Activated T-cell treated with anti-CD3 and anti-CD28 coated beads, Interleukin-2, amount 50 U/mL, for 24 hours (primary cell): ENCODE measurements around the gene ATP6AP2.

ENCODE experiments used
- DNase-seq: peaks from one replicate; pipeline ENCODE4 v3.0.0-alpha.2; 2020
- H3K27ac Mint-ChIP-seq: 2 replicates; pipeline ENCODE4 v1.8.0; 2020; ENCODE audit warnings: mild to moderate bottlenecking, mixed read lengths
- H3K27me3 Mint-ChIP-seq: 2 replicates; pipeline ENCODE4 v1.8.0; 2020; ENCODE audit warnings: mixed read lengths
- H3K36me3 Mint-ChIP-seq: 2 replicates; pipeline ENCODE4 v1.8.0; 2020; ENCODE audit warnings: low read depth, mixed read lengths
- H3K4me1 Mint-ChIP-seq: 2 replicates; pipeline ENCODE4 v1.8.0; 2020; ENCODE audit warnings: low read depth, mixed read lengths
- H3K4me3 Mint-ChIP-seq: 2 replicates; pipeline ENCODE4 v1.8.0; 2020; ENCODE audit warnings: mild to moderate bottlenecking, moderate library complexity, mixed read lengths
- H3K9me3 Mint-ChIP-seq: 2 replicates; pipeline ENCODE4 v1.8.0; 2020; ENCODE audit warnings: mixed read lengths

ATP6AP2 gene

GRCh38 chrX:40580537-40581335 lies at the start of gene ATP6AP2:
Gene ATP6AP2 (plus strand): TSS chrX:40580970. CDS start chrX:40581066, 96 bp downstream.
- Mint-ChIP-seq H3K36me3 (peaks cover 3% of the 10 kb centered on the region), H3K4me1 (peaks cover 30% of the 10 kb centered on the region), H3K27me3 (peaks cover 66% of the 10 kb centered on the region), H3K9me3 (no peaks in the 10 kb centered on the region), H3K27ac (peak within 1 kb of the TSS; percentile 94), H3K4me3 (peak within 1 kb of the TSS; percentile 86)
- DNase-seq = peak; percentile 87

- Mint-ChIP-seq H3K9me3 (no peaks in the 10 kb centered on the region), H3K27me3 (peaks cover 62% of the 10 kb centered on the region), H3K4me3 (no peak overlapping the region), H3K4me1 (no peaks in the 10 kb centered on the region), H3K27ac (no peak overlapping the region), H3K36me3 (no peaks in the 10 kb centered on the region)
- no peak for DNase-seq
Measured at GRCh38 chrX:40531056-40531826, 49.5 kb upstream of the ATP6AP2 start.

DNA sequence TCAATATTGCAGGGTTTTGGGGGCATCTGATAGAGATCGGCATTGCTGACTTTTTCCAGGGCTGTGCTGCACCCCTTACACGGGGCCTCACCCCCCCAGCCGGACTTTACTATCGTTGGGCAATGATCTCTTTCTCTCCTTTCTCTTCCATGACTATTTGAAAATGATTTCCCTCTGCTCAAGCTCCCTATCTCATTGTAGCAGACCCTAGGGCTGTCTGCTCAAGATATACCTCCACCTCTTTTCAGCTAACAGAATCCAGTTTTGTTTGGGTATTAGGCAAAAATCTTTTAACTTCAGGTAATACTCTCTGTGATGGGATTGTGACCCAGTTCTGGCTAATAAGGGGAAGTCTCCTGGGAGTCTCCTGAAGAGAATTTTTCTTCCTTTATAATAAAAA lies 43.5 kb upstream of the ATP6AP2 start:
- no peak overlapping the region for H3K27ac Mint-ChIP-seq
- peaks cover 18% of the 10 kb centered on the region for H3K4me1 Mint-ChIP-seq
- H3K36me3 Mint-ChIP-seq = no peaks in the 10 kb centered on the region
- H3K4me3 Mint-ChIP-seq = no peak overlapping the region
- no peaks in the 10 kb centered on the region for H3K9me3 Mint-ChIP-seq
- H3K27me3 Mint-ChIP-seq = peaks cover 62% of the 10 kb centered on the region
- DNase-seq = no peak

DNA sequence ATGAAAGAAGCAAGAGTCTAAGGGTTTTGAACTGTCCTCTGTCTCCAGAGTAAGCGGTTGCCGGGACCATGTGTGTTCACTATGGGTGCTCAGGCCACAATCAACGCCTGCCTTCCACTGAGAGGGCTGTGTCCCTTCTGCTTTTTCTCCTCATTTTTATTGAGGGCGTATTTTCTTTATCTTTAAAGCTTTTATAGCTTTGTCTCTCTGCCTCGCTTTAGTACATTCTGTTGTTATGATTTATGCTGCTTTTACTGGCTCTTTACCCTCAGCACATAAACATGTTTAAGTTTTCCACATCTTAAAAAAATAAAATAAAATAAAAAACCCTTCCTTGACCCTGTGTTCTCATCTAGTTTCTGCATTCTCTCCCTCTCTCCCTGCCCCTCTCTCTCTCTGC lies 42.4 kb upstream of the ATP6AP2 start:
- Mint-ChIP-seq H3K4me3 (no peak overlapping the region), H3K27ac (no peak overlapping the region)

GRCh38 chrX:40539214-40540142 lies 41.3 kb upstream of the ATP6AP2 start:
- Mint-ChIP-seq H3K36me3 (no peaks in the 10 kb centered on the region), H3K4me1 (peaks cover 24% of the 10 kb centered on the region), H3K4me3 (peak overlapping the region; percentile 4), H3K27me3 (peaks cover 58% of the 10 kb centered on the region), H3K9me3 (no peaks in the 10 kb centered on the region), H3K27ac (peak overlapping the region; percentile 73)
- peak; percentile 68 for DNase-seq

More for the DNA sequence above, 42.4 kb upstream of the ATP6AP2 start:
- Mint-ChIP-seq H3K4me1 (peaks cover 18% of the 10 kb centered on the region), H3K9me3 (no peaks in the 10 kb centered on the region), H3K27me3 (peaks cover 61% of the 10 kb centered on the region), H3K36me3 (no peaks in the 10 kb centered on the region)
- DNase-seq = no peak

- peaks cover 60% of the 10 kb centered on the region for H3K27me3 Mint-ChIP-seq
- H3K36me3 Mint-ChIP-seq = no peaks in the 10 kb centered on the region
- H3K27ac Mint-ChIP-seq = no peak overlapping the region
- H3K9me3 Mint-ChIP-seq = no peaks in the 10 kb centered on the region
- H3K4me3 Mint-ChIP-seq = no peak overlapping the region
- no peak for DNase-seq
- peaks cover 24% of the 10 kb centered on the region for H3K4me1 Mint-ChIP-seq
Measured at GRCh38 chrX:40542208-40542607, 38.6 kb upstream of the ATP6AP2 start.

DNA sequence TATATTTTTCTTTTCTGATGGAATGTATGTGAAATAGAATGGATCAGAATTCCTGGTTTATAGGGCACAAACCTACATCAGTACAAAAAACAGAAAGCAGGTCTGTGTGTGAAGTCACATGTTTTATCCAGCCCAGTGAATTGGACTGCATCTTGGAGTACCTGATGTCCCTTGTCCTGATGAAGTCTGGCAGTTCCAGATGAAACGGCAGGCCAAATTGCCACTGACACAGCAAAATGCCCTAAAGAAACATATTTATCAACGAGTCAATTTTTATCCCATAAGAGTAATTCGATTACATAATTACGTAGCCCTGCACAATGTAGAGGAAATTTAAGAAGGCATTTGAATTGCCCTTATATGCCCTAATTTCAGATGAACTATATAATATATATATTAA lies 37.8 kb upstream of the ATP6AP2 start:
- peaks cover 24% of the 10 kb centered on the region for H3K4me1 Mint-ChIP-seq
- no peak overlapping the region for H3K27ac Mint-ChIP-seq
- H3K27me3 Mint-ChIP-seq = peaks cover 57% of the 10 kb centered on the region
- H3K36me3 Mint-ChIP-seq = no peaks in the 10 kb centered on the region
- H3K4me3 Mint-ChIP-seq = no peak overlapping the region
- no peaks in the 10 kb centered on the region for H3K9me3 Mint-ChIP-seq
- DNase-seq = no peak

- peak; percentile 33 for DNase-seq
- peaks cover 51% of the 10 kb centered on the region for H3K27me3 Mint-ChIP-seq
- no peaks in the 10 kb centered on the region for H3K9me3 Mint-ChIP-seq
- no peaks in the 10 kb centered on the region for H3K36me3 Mint-ChIP-seq
- H3K27ac Mint-ChIP-seq = no peak overlapping the region
- H3K4me3 Mint-ChIP-seq = no peak overlapping the region
- H3K4me1 Mint-ChIP-seq = peaks cover 21% of the 10 kb centered on the region
Measured at GRCh38 chrX:40543661-40544328, 37.0 kb upstream of the ATP6AP2 start.

- Mint-ChIP-seq H3K4me3 (no peak overlapping the region), H3K27me3 (peaks cover 43% of the 10 kb centered on the region), H3K9me3 (no peaks in the 10 kb centered on the region), H3K4me1 (peaks cover 13% of the 10 kb centered on the region), H3K27ac (no peak overlapping the region), H3K36me3 (no peaks in the 10 kb centered on the region)
- DNase-seq = no peak
Measured at GRCh38 chrX:40544343-40545266, 36.2 kb upstream of the ATP6AP2 start.

GRCh38 chrX:40546870-40547269 lies 33.9 kb upstream of the ATP6AP2 start:
- no peak overlapping the region for H3K27ac Mint-ChIP-seq
- H3K27me3 Mint-ChIP-seq = peaks cover 40% of the 10 kb centered on the region
- peaks cover 6% of the 10 kb centered on the region for H3K4me1 Mint-ChIP-seq
- no peaks in the 10 kb centered on the region for H3K9me3 Mint-ChIP-seq
- no peak for DNase-seq
- H3K4me3 Mint-ChIP-seq = no peak overlapping the region
- H3K36me3 Mint-ChIP-seq = no peaks in the 10 kb centered on the region

DNA sequence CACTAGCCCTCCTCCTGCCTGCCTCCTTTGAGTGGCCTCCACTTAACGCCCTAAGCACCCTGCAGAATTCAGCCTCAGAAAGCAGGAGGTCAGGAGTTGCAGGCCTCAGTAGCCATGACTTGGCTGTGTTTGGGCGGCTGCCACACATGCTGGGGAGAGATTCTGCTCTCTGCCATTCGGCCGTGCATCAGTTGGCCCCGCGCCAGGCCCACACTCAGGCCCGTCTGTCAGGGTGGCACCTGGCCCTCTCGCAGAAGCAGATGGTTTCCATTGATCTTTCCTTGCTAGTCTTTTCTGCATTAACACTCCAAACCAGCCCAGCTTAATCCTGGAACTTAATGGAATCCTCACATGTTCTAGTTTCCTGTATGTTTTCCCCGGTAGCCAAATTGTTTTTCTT lies 30.7 kb upstream of the ATP6AP2 start:
- H3K27me3 Mint-ChIP-seq = peaks cover 41% of the 10 kb centered on the region
- DNase-seq = no peak
- H3K9me3 Mint-ChIP-seq = no peaks in the 10 kb centered on the region
- no peak overlapping the region for H3K27ac Mint-ChIP-seq
- no peaks in the 10 kb centered on the region for H3K4me1 Mint-ChIP-seq
- no peaks in the 10 kb centered on the region for H3K36me3 Mint-ChIP-seq
- no peak overlapping the region for H3K4me3 Mint-ChIP-seq

DNA sequence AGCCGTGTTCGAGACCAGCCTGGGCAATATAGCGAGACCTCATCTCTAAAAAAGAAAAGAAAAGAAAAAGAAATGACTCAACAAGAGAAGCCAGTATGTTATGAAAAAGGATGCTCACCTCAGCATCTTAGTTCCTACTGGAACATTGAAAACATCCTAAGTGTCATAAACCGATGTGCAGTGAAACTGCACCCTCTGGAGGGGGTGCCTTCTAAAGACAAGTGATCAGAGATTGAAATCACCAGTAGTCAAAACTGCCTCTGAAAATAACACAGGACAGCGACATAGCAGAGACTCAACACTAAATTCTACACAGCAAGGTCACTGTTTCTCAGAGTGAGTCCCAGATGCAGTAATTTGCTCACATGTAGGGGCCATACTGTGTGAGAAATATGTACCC lies 28.0 kb upstream of the ATP6AP2 start:
- Mint-ChIP-seq H3K27me3 (peaks cover 42% of the 10 kb centered on the region), H3K36me3 (no peaks in the 10 kb centered on the region), H3K9me3 (no peaks in the 10 kb centered on the region), H3K27ac (no peak overlapping the region), H3K4me3 (no peak overlapping the region), H3K4me1 (no peaks in the 10 kb centered on the region)
- no peak for DNase-seq

DNA sequence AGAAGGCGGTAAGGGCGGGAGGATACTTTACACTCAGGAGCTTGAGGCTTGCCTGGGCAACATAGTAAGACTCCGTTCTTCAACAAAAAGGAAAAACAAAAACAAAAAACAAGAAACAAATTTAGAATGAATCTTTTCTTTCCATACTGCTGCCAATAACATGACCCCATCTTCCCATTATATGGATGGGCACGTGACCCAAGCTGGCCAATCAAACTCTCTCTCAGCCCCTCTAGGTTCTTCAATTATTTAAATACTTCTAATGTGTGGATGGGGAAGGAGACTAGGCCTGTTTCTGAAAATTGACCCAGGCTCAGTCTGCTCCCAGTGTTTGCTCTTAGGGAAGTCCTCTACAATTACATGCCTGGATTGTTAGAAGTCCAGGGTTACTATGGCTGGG lies 22.2 kb upstream of the ATP6AP2 start:
- no peaks in the 10 kb centered on the region for H3K36me3 Mint-ChIP-seq
- H3K4me1 Mint-ChIP-seq = no peaks in the 10 kb centered on the region
- H3K9me3 Mint-ChIP-seq = no peaks in the 10 kb centered on the region
- no peak overlapping the region for H3K27ac Mint-ChIP-seq
- H3K4me3 Mint-ChIP-seq = no peak overlapping the region
- DNase-seq = no peak
- H3K27me3 Mint-ChIP-seq = peaks cover 48% of the 10 kb centered on the region
